ENCODE measurements around the gene SPACA9.

The SPACA9 gene

GRCh38 chr9:132894862-132895835, 16.5 kb downstream of the SPACA9 start:
- DNase-seq: no peak

- no peak for DNase-seq
Measured at GRCh38 chr9:132896264-132896663, 17.6 kb downstream of the SPACA9 start.

- DNase-seq: no peak
Measured at GRCh38 chr9:132896906-132897305, 18.2 kb downstream of the SPACA9 start.

- DNase-seq: no peak
Measured at GRCh38 chr9:132898051-132898450, 19.4 kb downstream of the SPACA9 start.

GRCh38 chr9:132901858-132902831, 23.4 kb downstream of the SPACA9 start:
- peak; percentile 65 for DNase-seq

GRCh38 chr9:132903574-132904492, 25.1 kb downstream of the SPACA9 start:
- DNase-seq: no peak

GRCh38 chr9:132905726-132906125, 27.0 kb downstream of the SPACA9 start:
- no peak for DNase-seq

GRCh38 chr9:132908635-132909034, 29.9 kb downstream of the SPACA9 start:
- no peak for DNase-seq

GRCh38 chr9:132909311-132909710, 30.6 kb downstream of the SPACA9 start:
- no peak for DNase-seq

- no peak for DNase-seq
Measured at GRCh38 chr9:132910376-132910775, 31.7 kb downstream of the SPACA9 start.

GRCh38 chr9:132912131-132912530, 33.4 kb downstream of the SPACA9 start:
- no peak for DNase-seq

- no peak for DNase-seq
Measured at GRCh38 chr9:132914924-132915323, 36.2 kb downstream of the SPACA9 start.

- DNase-seq: no peak
Measured at GRCh38 chr9:132919614-132920268, 41.0 kb downstream of the SPACA9 start.

- no peak for DNase-seq
Measured at GRCh38 chr9:132923346-132923902, 44.7 kb downstream of the SPACA9 start.

- no peak for DNase-seq
Measured at GRCh38 chr9:132927704-132928103, 49.0 kb downstream of the SPACA9 start.

GRCh38 chr9:132931178-132931735, 52.6 kb downstream of the SPACA9 start:
- no peak for DNase-seq

- no peak for DNase-seq
Measured at GRCh38 chr9:132935026-132935425, 56.3 kb downstream of the SPACA9 start.

- no peak for DNase-seq
Measured at GRCh38 chr9:132937463-132937901, 58.8 kb downstream of the SPACA9 start.

GRCh38 chr9:132939169-132939568, 60.5 kb downstream of the SPACA9 start:
- no peak for DNase-seq
